Ishikawa (cell line): ENCODE results near the gene PTGES2.
A peak's percentile ranks its signal among the peaks of the same experiment; 100 is the strongest.

Source experiments
- CEBPB ChIP-seq: IDR thresholded peaks from 2 replicates; pipeline ENCODE4 v1.6.1; 2012
- CREB1 ChIP-seq: IDR thresholded peaks from 2 replicates; pipeline ENCODE4 v1.6.1; 2012; ENCODE audit warnings: low read depth
- EGR1 ChIP-seq: IDR thresholded peaks from 2 replicates; pipeline ENCODE4 v1.6.1; 2012
- EP300 ChIP-seq: IDR thresholded peaks from 2 replicates; pipeline ENCODE4 v1.6.1; 2012; ENCODE audit warnings: borderline replicate concordance
- FOXM1 ChIP-seq: IDR thresholded peaks from 2 replicates; pipeline ENCODE4 v1.6.1; 2012; ENCODE audit warnings: low read depth, borderline replicate concordance
- NFIC ChIP-seq: IDR thresholded peaks from 2 replicates; pipeline ENCODE4 v1.6.1; 2012
- RAD21 ChIP-seq: IDR thresholded peaks from 2 replicates; pipeline ENCODE4 v1.6.1; 2012; ENCODE audit warnings: low read depth
- TAF1 ChIP-seq: IDR thresholded peaks from 2 replicates; pipeline ENCODE4 v1.6.1; 2012; ENCODE audit warnings: low read depth, mild to moderate bottlenecking
- TCF12 ChIP-seq: IDR thresholded peaks from 2 replicates; pipeline ENCODE4 v1.6.1; 2012; ENCODE audit warnings: low read depth
- TEAD4 ChIP-seq: IDR thresholded peaks from 2 replicates; pipeline ENCODE4 v1.6.1; 2012
- YY1 ChIP-seq: IDR thresholded peaks from 2 replicates; pipeline ENCODE4 v1.6.1; 2012; ENCODE audit warnings: low read depth
- ZBTB7A ChIP-seq: IDR thresholded peaks from 2 replicates; pipeline ENCODE4 v1.6.1; 2012; ENCODE audit warnings: low read depth
- TF ChIP-seq, protein P1 (sequence below): IDR thresholded peaks from 2 replicates; pipeline ENCODE4 v1.6.1; 2012
- TF ChIP-seq, protein P2 (sequence below): IDR thresholded peaks from 2 replicates; pipeline ENCODE4 v1.6.1; 2012
- TF ChIP-seq, protein P3 (sequence below): IDR thresholded peaks from 2 replicates; pipeline ENCODE4 v1.6.1; 2012; ENCODE audit warnings: low read depth, mild to moderate bottlenecking

The PTGES2 gene

GRCh38 chr9:128118971-128119665 is 8.4 kb downstream of the PTGES2 start:
- TF ChIP-seq YY1 (no peak), CREB1 (no peak), ZBTB7A (no peak), TAF1 (no peak), EGR1 (no peak), CEBPB (no peak), FOXM1 (no peak)
- TF ChIP-seq, protein P1, sequence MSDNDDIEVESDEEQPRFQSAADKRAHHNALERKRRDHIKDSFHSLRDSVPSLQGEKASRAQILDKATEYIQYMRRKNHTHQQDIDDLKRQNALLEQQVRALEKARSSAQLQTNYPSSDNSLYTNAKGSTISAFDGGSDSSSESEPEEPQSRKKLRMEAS: no peak
- TF ChIP-seq, protein P2, sequence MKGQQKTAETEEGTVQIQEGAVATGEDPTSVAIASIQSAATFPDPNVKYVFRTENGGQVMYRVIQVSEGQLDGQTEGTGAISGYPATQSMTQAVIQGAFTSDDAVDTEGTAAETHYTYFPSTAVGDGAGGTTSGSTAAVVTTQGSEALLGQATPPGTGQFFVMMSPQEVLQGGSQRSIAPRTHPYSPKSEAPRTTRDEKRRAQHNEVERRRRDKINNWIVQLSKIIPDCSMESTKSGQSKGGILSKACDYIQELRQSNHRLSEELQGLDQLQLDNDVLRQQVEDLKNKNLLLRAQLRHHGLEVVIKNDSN: no peak

- TF ChIP-seq TEAD4: no peak
- no peak for TF ChIP-seq TAF1
- no peak for TF ChIP-seq CEBPB
- TF ChIP-seq, protein P2: no peak
Measured at GRCh38 chr9:128118472-128118857, 9.1 kb downstream of the PTGES2 start.

GRCh38 chr9:128117613-128118471 is 9.7 kb downstream of the PTGES2 start:
- TF ChIP-seq EP300 (no peak), EGR1 (no peak), CREB1 (no peak), TEAD4 (peak; percentile 56), YY1 (peak; percentile 53; the same call in 1 of the 2 replicates), CEBPB (no peak; the same call in 1 of the 2 replicates), RAD21 (peak; percentile 99), ZBTB7A (no peak), TAF1 (no peak), NFIC (peak; percentile 31; the same call in 1 of the 2 replicates), TCF12 (peak; percentile 57; the same call in 1 of the 2 replicates), FOXM1 (no peak)
- TF ChIP-seq, protein P3, sequence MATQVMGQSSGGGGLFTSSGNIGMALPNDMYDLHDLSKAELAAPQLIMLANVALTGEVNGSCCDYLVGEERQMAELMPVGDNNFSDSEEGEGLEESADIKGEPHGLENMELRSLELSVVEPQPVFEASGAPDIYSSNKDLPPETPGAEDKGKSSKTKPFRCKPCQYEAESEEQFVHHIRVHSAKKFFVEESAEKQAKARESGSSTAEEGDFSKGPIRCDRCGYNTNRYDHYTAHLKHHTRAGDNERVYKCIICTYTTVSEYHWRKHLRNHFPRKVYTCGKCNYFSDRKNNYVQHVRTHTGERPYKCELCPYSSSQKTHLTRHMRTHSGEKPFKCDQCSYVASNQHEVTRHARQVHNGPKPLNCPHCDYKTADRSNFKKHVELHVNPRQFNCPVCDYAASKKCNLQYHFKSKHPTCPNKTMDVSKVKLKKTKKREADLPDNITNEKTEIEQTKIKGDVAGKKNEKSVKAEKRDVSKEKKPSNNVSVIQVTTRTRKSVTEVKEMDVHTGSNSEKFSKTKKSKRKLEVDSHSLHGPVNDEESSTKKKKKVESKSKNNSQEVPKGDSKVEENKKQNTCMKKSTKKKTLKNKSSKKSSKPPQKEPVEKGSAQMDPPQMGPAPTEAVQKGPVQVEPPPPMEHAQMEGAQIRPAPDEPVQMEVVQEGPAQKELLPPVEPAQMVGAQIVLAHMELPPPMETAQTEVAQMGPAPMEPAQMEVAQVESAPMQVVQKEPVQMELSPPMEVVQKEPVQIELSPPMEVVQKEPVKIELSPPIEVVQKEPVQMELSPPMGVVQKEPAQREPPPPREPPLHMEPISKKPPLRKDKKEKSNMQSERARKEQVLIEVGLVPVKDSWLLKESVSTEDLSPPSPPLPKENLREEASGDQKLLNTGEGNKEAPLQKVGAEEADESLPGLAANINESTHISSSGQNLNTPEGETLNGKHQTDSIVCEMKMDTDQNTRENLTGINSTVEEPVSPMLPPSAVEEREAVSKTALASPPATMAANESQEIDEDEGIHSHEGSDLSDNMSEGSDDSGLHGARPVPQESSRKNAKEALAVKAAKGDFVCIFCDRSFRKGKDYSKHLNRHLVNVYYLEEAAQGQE: no peak
- TF ChIP-seq, protein P2: no peak
- TF ChIP-seq, protein P1: peak; percentile 50

DNA sequence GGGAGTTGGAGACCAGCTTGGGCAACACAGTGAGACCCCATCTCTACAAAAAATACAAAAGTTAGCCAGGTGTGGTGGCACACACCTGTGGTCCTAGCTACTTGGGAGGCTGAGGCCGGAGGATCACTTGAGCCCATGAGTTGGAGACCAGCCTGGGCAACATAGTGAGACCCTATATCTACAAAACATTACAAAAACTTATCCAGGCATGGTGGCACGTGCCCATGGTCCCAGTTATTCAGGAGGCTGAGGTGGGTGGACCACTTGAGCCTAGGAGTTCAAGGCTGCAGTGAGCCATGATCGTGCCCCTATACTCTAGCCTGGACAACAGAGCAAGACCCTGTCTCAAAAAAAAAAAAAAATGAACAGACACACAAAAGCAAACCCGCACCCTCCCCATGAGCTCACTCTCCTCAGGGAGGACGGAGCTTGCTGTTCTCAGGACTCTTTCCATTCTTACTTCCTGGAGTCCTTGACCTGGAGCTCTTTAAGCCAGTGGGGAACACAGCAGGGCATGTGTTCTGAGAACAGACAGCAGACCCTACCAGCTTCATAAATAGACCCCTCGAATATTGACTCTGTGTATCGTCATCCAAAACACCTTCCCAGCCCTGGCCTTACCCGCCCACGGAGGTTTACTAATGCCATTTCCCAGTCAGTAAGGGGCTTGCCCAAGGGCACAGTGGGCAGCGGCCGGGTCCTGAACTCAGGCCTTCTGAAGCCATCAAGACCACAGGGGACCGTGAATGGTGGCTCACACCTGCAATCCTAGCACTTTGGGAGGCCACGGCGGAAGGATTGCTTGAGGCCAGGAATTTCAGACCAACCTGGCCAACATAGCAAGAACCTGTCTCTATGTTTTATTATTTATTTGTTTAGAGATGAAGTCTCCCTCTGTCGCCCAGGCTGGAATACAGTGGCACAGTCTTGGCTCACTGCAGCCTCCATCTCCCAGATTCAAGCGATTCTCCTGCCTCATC is 11.1 kb downstream of the PTGES2 start:
- TF ChIP-seq RAD21 (no peak), TCF12 (no peak), EGR1 (no peak), YY1 (no peak)
- TF ChIP-seq, protein P2: no peak
- TF ChIP-seq, protein P1: no peak

- no peak for TF ChIP-seq TCF12
- no peak for TF ChIP-seq EP300
- TF ChIP-seq CREB1: no peak
- TF ChIP-seq ZBTB7A: no peak
- TF ChIP-seq FOXM1: no peak
- no peak for TF ChIP-seq NFIC
- TF ChIP-seq, protein P2: no peak
- TF ChIP-seq EGR1: no peak
- TF ChIP-seq CEBPB: no peak
- TF ChIP-seq YY1: no peak
- TF ChIP-seq, protein P1: no peak
- TF ChIP-seq, protein P3: no peak
- no peak for TF ChIP-seq TAF1
- no peak for TF ChIP-seq TEAD4
Measured at GRCh38 chr9:128115187-128116103, 12.1 kb downstream of the PTGES2 start.
